ENCODE results near the gene TCF7. TPM values are rescaled to one million over a fixed set of nuclear protein-coding genes. Genes with fewer than 3 reads are reported as not detected.
"Not testable (repeated sequence)": the region's sequence is repeated elsewhere in the genome, so short reads cannot be mapped to it uniquely, and the experiment has no call there.

The TCF7 gene
- total RNA-seq, 1 donor from 2014 or later, result 4.6 TPM

DNA sequence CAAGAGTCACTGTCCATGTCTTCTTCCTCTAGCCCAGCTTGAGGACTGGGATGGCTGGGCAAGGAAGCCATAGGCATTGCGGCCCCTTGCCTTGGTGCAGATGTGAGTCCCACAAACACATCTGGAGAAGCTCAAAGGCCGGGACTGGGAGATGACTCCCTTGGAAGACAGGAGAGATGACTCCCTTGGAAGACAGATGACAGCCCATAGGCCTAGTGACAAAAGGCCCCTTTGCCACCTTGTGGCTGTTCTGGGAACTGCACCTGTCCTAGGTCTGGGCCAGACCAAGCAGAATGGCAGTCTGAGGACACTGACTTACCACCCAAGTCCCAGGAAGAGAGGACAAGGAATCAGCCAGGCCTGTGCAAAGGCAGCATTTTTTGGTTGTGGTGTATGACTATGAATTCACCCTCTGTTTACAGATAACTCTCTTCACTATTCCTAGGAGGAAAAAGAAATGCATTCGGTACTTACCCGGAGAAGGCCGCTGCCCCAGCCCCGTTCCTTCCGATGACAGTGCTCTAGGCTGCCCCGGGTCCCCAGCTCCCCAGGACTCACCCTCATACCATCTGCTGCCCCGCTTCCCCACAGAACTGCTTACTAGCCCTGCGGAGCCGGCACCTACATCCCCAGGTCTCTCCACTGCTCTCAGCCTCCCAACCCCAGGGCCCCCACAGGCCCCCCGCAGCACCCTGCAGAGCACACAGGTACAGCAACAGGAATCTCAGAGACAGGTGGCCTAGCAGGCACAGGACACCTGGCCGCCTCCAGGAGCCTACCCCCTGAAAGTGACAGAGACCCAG, 31.5 kb downstream of the TCF7 start:
- peak; percentile 86 for ATAC-seq

- no peak for ATAC-seq
Observed at GRCh38 chr5:134146651-134147518, 32.4 kb downstream of the TCF7 start.

DNA sequence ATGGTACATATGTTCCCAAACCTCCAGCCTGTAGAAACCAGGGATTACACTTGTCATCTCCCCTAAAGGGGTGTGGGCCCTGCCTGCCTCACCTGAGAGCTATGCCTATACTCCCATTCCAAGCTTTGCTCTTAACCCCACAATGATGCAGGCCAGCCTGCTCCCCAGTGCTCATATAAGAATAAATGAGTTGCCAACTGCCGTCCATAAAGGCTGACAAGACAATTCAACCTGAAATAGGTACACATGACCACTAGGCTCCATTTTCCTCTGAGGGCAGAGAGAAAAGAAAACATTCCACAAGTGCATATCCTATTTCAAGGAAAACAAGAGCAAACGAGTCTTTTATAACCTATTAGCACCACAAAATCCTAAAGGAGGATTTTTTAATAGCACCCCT, 33.8 kb downstream of the TCF7 start:
- no peak for ATAC-seq

GRCh38 chr5:134148986-134149539, 34.6 kb downstream of the TCF7 start:
- ATAC-seq, result no peak

DNA sequence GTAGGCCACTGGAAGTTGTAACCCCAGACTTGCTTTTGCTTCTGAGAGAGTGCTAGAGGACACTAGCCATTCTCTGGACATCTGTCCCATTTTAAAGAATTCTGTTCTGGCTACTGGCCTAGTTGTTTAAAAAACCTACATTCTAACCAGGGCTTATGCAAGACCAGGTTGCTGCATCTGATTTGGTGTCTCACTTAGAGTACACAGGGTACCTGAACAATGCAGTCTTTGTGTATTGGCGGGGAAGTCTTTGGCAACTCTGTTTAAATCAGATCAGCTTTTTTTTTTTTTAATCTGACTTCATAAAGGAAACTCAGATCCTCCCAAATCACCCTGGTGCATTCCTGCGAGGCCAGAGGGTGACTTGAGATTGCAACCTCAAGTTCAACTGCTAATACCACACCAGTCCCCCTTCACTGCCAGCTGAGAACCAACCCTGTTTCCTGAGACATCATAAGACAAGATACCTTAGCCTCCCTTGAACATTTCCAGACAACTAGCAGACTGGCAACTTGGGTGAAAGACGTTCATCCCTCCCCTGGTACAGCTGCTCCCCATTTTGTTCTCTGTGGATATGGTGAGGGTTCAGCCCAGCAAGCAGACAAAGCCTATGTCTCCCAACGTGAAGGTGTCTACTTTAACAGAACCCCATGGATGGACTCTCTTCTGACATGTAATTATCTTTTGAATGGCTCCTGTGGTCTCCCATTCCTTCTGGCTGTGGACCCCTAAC, 35.3 kb downstream of the TCF7 start:
- ATAC-seq, result no peak

- no peak for ATAC-seq
Observed at GRCh38 chr5:134151723-134152122, 37.2 kb downstream of the TCF7 start.

GRCh38 chr5:134152173-134152832, 37.8 kb downstream of the TCF7 start:
- not testable (repeated sequence) for ATAC-seq

DNA sequence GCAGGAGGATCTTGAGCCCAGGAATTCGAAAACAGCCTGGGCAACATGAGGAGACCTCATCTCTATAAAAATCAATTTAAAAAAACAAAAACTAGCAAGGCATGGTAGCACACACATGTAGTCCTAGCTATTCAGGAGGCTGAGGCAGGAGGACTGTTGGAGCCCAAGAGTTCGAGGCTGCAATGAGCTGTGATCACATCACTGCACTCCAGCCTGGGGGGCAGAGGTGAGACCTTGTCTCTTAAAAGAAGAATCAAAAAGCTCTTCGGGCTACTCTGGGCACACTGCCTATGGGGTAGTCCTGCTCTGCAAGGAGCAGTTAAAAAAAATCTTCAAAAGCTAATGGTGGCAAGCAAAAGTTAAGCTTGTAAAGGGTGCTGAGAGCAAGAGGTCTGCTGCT, 38.8 kb downstream of the TCF7 start:
- no peak for ATAC-seq

DNA sequence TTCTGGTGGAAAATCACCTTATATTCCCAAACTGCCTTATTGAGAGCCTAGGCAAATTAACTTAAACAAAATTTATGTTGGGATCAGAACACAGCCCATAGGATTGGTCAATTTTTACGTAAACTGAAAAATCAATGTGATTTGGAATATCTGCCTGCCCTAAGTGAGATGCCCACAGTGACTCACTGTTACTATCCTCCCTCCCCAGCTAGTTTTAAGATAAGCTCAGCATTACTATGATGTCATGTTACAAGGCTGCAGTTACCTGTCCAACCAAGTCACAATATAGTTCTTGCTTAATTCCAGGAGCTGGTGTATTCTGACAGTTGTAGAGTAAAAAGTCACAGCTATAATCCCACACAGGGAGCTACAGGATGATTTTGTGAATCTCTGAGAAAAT, 39.2 kb downstream of the TCF7 start:
- ATAC-seq, result no peak

DNA sequence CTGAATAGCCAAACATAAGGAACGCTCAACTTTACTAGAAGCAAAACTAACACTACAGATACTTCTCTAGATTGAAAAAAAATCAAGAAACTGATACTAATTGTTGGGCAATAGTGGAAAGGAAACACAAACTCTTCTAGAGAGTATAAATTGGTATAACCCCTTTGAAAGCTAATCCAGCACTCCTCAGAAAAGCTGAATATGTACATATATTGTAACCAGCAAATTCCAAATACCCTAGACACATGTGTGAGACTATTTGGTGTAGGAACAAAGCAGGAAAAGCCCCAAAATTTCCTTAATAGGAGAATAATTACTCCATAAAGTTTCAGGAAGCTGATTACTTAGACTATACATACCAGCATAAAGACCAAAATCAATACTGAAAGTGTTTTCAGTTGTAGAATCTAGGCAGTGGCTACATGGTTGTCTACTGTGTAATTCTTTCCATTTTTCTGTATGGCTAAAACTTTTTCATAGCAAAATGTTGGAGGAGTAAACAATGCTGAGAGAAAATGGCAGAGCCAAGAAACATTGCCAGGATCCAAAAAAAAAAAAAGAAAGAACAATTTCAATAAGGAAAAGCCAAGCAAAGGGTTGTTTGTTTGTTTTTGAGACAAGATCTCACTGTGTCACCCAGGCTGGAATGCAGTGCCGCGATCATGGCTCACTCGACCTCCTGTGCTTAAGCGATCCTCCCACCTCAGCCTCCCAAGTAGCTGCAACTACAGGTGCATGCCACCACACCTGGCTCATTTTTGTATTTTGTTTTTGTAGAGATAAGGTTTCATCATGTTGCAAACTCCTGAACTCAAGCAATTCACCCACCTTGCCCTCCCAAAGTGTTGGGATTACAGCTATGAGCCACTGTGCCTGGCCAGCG, 47.3 kb downstream of the TCF7 start:
- no peak for ATAC-seq

DNA sequence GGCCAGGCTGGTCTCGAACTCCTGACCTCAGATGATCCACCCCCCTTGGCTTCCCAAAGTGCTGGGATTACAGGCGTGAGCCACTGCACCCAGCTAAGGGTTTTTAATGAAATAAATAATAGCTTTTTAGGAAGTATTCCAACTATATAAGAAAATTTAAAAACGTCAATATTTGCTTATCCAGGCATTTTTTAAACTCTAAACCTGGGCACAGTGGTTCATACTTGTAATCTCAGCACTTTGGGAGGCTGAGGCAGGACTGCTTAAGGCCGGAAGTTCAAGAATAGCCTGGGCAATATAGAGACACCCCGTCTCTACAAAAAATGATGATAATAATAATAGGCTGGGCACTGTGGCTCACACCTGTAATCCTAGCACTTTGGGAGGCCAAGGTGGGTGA, 48.1 kb downstream of the TCF7 start:
- ATAC-seq, result no peak

GRCh38 chr5:134171972-134172371, 57.5 kb downstream of the TCF7 start:
- ATAC-seq, result no peak

GRCh38 chr5:134174841-134175839, 60.7 kb downstream of the TCF7 start:
- no peak for ATAC-seq

DNA sequence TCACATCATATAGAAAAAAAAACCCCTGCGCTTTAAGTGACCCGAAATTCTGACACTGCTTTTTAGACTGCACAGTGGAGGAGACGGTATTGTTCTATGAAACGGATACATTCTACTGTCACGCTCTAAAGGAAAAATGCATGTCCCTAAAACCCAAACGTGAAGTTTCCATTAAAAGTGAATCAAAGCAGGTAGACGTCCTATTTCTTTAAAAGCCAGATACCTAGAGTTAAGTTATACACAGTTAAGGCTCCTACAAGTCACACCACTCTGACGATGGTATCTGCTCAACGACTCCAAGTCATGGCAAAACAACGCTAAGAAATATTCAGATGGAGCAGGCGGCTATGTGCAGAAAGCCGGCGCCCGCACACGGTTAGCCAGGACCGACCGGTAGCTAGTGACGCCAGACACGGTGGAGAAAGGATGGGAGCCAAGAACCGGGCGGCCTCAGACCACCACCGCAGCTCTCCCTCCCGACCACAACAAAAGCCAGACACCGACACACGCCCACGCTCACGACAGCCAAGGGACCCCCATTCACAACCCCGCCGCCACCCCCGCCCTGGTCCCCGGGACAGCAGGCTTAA, 61.5 kb downstream of the TCF7 start:
- ATAC-seq, result peak; percentile 3

DNA sequence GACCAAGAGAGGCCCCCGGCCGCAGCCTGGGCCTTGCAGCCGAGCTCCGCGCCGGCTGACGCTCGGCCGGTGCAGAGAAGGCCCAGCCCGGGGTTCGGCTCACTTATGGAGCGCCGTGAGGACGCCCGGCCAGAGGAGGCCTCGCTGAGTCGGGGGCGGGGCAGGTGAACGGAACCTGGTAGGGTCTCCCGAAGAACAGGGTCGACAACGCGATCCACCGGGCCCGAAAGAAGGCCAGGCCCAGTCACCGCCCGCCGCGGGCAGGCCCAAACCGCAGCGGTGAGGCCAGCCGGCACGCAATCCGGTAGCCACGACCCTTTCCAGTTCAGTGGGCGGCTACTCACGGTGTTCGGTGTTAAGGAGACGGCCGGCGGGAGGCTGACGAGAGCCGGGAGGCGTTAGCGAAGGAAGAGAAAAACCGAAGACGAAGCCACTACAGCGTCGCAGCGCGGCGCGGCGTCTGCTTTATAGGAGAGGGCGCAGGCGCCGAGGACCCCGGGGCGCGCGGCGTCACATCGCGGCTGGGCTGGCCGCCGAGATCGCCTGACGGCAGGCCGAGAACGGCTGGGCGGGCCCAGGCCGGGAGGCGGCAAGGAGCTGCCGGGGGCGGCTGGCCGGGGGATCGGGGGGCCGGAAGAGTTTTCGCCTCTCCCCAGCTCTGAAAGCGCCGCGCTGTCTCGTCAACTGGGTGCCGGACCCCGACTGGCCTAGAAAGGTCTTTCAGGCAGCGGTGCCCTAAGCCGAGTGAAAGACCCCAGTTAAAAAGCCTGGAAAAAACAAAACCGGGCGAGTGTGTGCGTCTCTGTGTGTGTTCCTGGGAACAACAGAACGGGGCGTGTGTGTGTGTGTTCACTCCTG, 62.3 kb downstream of the TCF7 start, which contains the start of gene SKP1:
SKP1 (minus strand) TSS at position 440 of the 858 bp plus-strand sequence. CDS start 2,928 bp downstream, outside the sequence.
- ATAC-seq, result peak; percentile 84

GRCh38 chr5:134177369-134178095, 63.1 kb downstream of the TCF7 start:
- peak; percentile 81 for ATAC-seq

- no peak for ATAC-seq
Observed at GRCh38 chr5:134178096-134178419, 63.6 kb downstream of the TCF7 start.

GRCh38 chr5:134183481-134183880, 69.0 kb downstream of the TCF7 start:
- ATAC-seq, result no peak

Measured in esophagus mucosa (tissue), 1 donor.